ENCODE results near the gene NLRP7. TPM values are rescaled to one million over a fixed set of nuclear protein-coding genes. Genes with fewer than 3 reads are reported as not detected.
"Not testable (repeated sequence)": the region's sequence is repeated elsewhere in the genome, so short reads cannot be mapped to it uniquely, and the experiment has no call there.

NLRP7 gene
- total RNA-seq, 1 experiment from 2014 or later, result 1.1 TPM

GRCh38 chr19:54967611-54968010 lies 20.3 kb upstream of the NLRP7 start:
- H3K79me1 ChIP-seq (ENCODE audit: insufficient read depth, low read depth, low read length, poor library complexity, severe bottlenecking), result no peaks in the 10 kb centered on the region
- no peak for TF ChIP-seq CTCF (conservative IDR thresholded peaks at IDR 0.05)
- H3T11ph ChIP-seq (ENCODE audit: low read length), result no peak overlapping the region
- no peak overlapping the region for H2BK20ac ChIP-seq (ENCODE audit: low read depth, low read length, poor library complexity, severe bottlenecking)
- no peak overlapping the region for H3K14ac ChIP-seq (ENCODE audit: insufficient read depth, low read length)
- no peak overlapping the region for H3K56ac ChIP-seq (ENCODE audit: insufficient read length, low read depth, low read length)
- no peaks in the 10 kb centered on the region for H4K20me1 ChIP-seq (ENCODE audit: control insufficient read depth, insufficient read depth, insufficient read length)
- Mint-ChIP-seq H3K36me3 (ENCODE audit: insufficient read depth in 1 of 3, low read depth in 3 of 3) (peaks cover 8 to 17% (median 16%) of the 10 kb centered on the region in 3 experiments; a peak in 6 of 7 replicates), H3K27ac (no peak overlapping the region), H3K4me1 (peaks cover 0 to 3% of the 10 kb centered on the region in 2 experiments; a peak in 2 of 4 replicates), H3K9me3 (peaks cover 0 to 49% of the 10 kb centered on the region in 2 experiments; a peak in 2 of 5 replicates), H3K4me3 (peak overlapping the region; percentile 84 to 88), H3K27me3 (ENCODE audit: low read depth) (no peaks in the 10 kb centered on the region; the same call in 1 of the 2 replicates)
- H3K27ac ChIP-seq (ENCODE audit: insufficient read length, low read depth, low read length), result no peak overlapping the region
- H3K4me2 ChIP-seq (ENCODE audit: insufficient read depth, insufficient read length, low read length), result no peak overlapping the region
- peaks cover 2% of the 10 kb centered on the region for H3K23me2 ChIP-seq (ENCODE audit: insufficient read length, low read depth, low read length, poor library complexity, severe bottlenecking)
- no peak overlapping the region for H4K8ac ChIP-seq (replicated peaks; ENCODE audit: insufficient read length, low read depth, low read length)
- no peak overlapping the region for H3K4ac ChIP-seq (ENCODE audit: low read depth, low read length)
- H2BK15ac ChIP-seq (ENCODE audit: low read depth, low read length), result no peak overlapping the region
- no peak overlapping the region for H4K91ac ChIP-seq (ENCODE audit: insufficient read length, low read depth, low read length)
- no peak overlapping the region for H2BK5ac ChIP-seq (ENCODE audit: insufficient read length, low read length)
- no peaks in the 10 kb centered on the region for H3K9me3 ChIP-seq (ENCODE audit: control insufficient read depth, low read depth, low read length)
- H2BK12ac ChIP-seq (ENCODE audit: insufficient read length, low read depth, low read length), result no peak overlapping the region
- H3K9ac ChIP-seq (ENCODE audit: extremely low read depth, insufficient read length, low read length), result no peak overlapping the region
- no peak overlapping the region for H2AFZ ChIP-seq (ENCODE audit: low read length)
- H3K23ac ChIP-seq (ENCODE audit: insufficient read length, low read depth, low read length), result no peak overlapping the region
- H3K79me2 ChIP-seq (ENCODE audit: insufficient read depth, low read length), result peaks cover 5% of the 10 kb centered on the region; the same call in 1 of the 2 replicates
- no peak overlapping the region for H2BK120ac ChIP-seq (ENCODE audit: low read depth, low read length, poor library complexity, severe bottlenecking)
- H3K4me1 ChIP-seq (ENCODE audit: insufficient read depth, low read length), result no peaks in the 10 kb centered on the region
- no peak overlapping the region for H4K5ac ChIP-seq (ENCODE audit: insufficient read length, low read depth, low read length)
- H3K18ac ChIP-seq (ENCODE audit: insufficient read length, low read depth, low read length), result no peak overlapping the region
- no CpG with 5 or more reads among the region's 3 CpGs for WGBS (ENCODE audit: extremely low coverage, insufficient read length, low lambda C conversion rate)
- H2AK5ac ChIP-seq (ENCODE audit: insufficient read length, low read length), result no peak overlapping the region
- DNase-seq, result no peak
- H3K27me3 ChIP-seq (ENCODE audit: insufficient read depth, low read length), result no peaks in the 10 kb centered on the region

- not testable (repeated sequence) for H3K79me2 ChIP-seq (ENCODE audit: insufficient read depth, low read length); H3K23me2 ChIP-seq (ENCODE audit: insufficient read length, low read depth, low read length, poor library complexity, severe bottlenecking); H3K9ac ChIP-seq (ENCODE audit: extremely low read depth, insufficient read length, low read length); H3K4me2 ChIP-seq (ENCODE audit: insufficient read depth, insufficient read length, low read length); H4K91ac ChIP-seq (ENCODE audit: insufficient read length, low read depth, low read length); H2BK120ac ChIP-seq (ENCODE audit: low read depth, low read length, poor library complexity, severe bottlenecking); H4K5ac ChIP-seq (ENCODE audit: insufficient read length, low read depth, low read length); H3K27me3 Mint-ChIP-seq (ENCODE audit: low read depth); H2BK20ac ChIP-seq (ENCODE audit: low read depth, low read length, poor library complexity, severe bottlenecking); H2BK5ac ChIP-seq (ENCODE audit: insufficient read length, low read length); H3K56ac ChIP-seq (ENCODE audit: insufficient read length, low read depth, low read length); H4K8ac ChIP-seq (replicated peaks; ENCODE audit: insufficient read length, low read depth, low read length); H2BK12ac ChIP-seq (ENCODE audit: insufficient read length, low read depth, low read length); H3K27me3 ChIP-seq (ENCODE audit: insufficient read depth, low read length); H3K14ac ChIP-seq (ENCODE audit: insufficient read depth, low read length); H3K4ac ChIP-seq (ENCODE audit: low read depth, low read length); H3K27ac Mint-ChIP-seq; H3K4me1 Mint-ChIP-seq; H3K4me1 ChIP-seq (ENCODE audit: insufficient read depth, low read length); H3K36me3 Mint-ChIP-seq (ENCODE audit: insufficient read depth in 1 of 3, low read depth in 3 of 3); H2BK15ac ChIP-seq (ENCODE audit: low read depth, low read length); H3K18ac ChIP-seq (ENCODE audit: insufficient read length, low read depth, low read length); DNase-seq; H4K20me1 ChIP-seq (ENCODE audit: control insufficient read depth, insufficient read depth, insufficient read length); H3K79me1 ChIP-seq (ENCODE audit: insufficient read depth, low read depth, low read length, poor library complexity, severe bottlenecking); H3K27ac ChIP-seq (ENCODE audit: insufficient read length, low read depth, low read length); H3T11ph ChIP-seq (ENCODE audit: low read length); H2AFZ ChIP-seq (ENCODE audit: low read length); H3K23ac ChIP-seq (ENCODE audit: insufficient read length, low read depth, low read length); H3K4me3 Mint-ChIP-seq; H3K9me3 ChIP-seq (ENCODE audit: control insufficient read depth, low read depth, low read length); H2AK5ac ChIP-seq (ENCODE audit: insufficient read length, low read length)
- peaks cover 0 to 45% of the 10 kb centered on the region in 2 experiments; a peak in 2 of 5 replicates for H3K9me3 Mint-ChIP-seq
- WGBS (ENCODE audit: extremely low coverage, insufficient read length, low lambda C conversion rate), result no CpG with 5 or more reads among the region's 15 CpGs
Measured at GRCh38 chr19:54965055-54965454, 17.7 kb upstream of the NLRP7 start.
